CD14-positive monocyte (primary cell): ENCODE measurements around the gene PTPRD. TPM values are rescaled to one million over a fixed set of nuclear protein-coding genes. Genes with fewer than 3 reads are reported as not detected.

Experiments used
- DNase-seq, 3 donors: peaks; one replicate each; pipeline ENCODE4 v3.0.0-alpha.2; 2011 to 2022
- H2AFZ ChIP-seq: 2 replicates; pipeline ENCODE4 v1.6.0; 2012; ENCODE audit warnings: mild to moderate bottlenecking, low read depth, low read length, inconsistent platforms; ENCODE audit not compliant: insufficient read depth, poor library complexity, severe bottlenecking
- H3K27ac ChIP-seq, 2 donors: 1 replicate in 1 of 2; 2 replicates in 1 of 2; pipeline ENCODE4 v1.5.1; 2012 to 2013; ENCODE audit warnings: low read length in 2 of 2, control low read depth in 1 of 2, inconsistent platforms in 1 of 2, low read depth in 1 of 2, mild to moderate bottlenecking in 1 of 2
- H3K27me3 ChIP-seq, 2 donors: one replicate each; pipeline versions ENCODE4 v1.6.0 to v1.6.1; 2011 to 2013; ENCODE audit warnings: low read length in 2 of 2; ENCODE audit not compliant: control insufficient read depth in 2 of 2, insufficient read depth in 2 of 2
- H3K36me3 ChIP-seq, 2 donors: replicated peaks in 1 of 2; 1 replicate in 1 of 2; 2 replicates in 1 of 2; pipeline versions ENCODE4 v1.5.1 to v1.6.1; 2012 to 2013; ENCODE audit warnings: low read length in 2 of 2, control low read depth in 1 of 2, inconsistent platforms in 1 of 2, mild to moderate bottlenecking in 1 of 2; ENCODE audit not compliant: insufficient read depth in 2 of 2, control insufficient read depth in 1 of 2
- H3K4me1 ChIP-seq, 2 donors: 1 replicate in 1 of 2; 2 replicates in 1 of 2; pipeline versions ENCODE4 v1.5.1 to v1.6.1; 2012 to 2013; ENCODE audit warnings: low read length in 2 of 2, control low read depth in 1 of 2, inconsistent platforms in 1 of 2, mild to moderate bottlenecking in 1 of 2, moderate library complexity in 1 of 2; ENCODE audit not compliant: insufficient read depth in 2 of 2, control insufficient read depth in 1 of 2
- H3K4me2 ChIP-seq: replicated peaks from 2 replicates; pipeline ENCODE3; 2012; ENCODE audit warnings: low read length, moderate library complexity, mild to moderate bottlenecking; ENCODE audit not compliant: poor library complexity, severe bottlenecking; ENCODE audit errors: extremely low read depth
- H3K4me3 ChIP-seq, 3 experiments: fragments of 200-600 bp in 1 of 3; sonication (generic) in 1 of 3; replicated peaks in 1 of 3; 1 replicate in 2 of 3; 2 replicates in 1 of 3; pipeline ENCODE4 v1.5.1; 2011 to 2013; ENCODE audit warnings: low read length in 3 of 3, mild to moderate bottlenecking in 3 of 3, control low read depth in 2 of 3, low read depth in 2 of 3, inconsistent platforms in 1 of 3, moderate library complexity in 1 of 3
- H3K79me2 ChIP-seq: 2 replicates; pipeline ENCODE4 v1.6.0; 2012; ENCODE audit warnings: mild to moderate bottlenecking, control low read depth, inconsistent platforms, low read length, moderate library complexity; ENCODE audit not compliant: insufficient read depth
- H3K9ac ChIP-seq: 2 replicates; pipeline ENCODE4 v1.6.0; 2017; ENCODE audit warnings: low read length, mild to moderate bottlenecking; ENCODE audit not compliant: insufficient read depth, poor library complexity, severe bottlenecking
- H3K9me3 ChIP-seq, 2 donors: replicated peaks in 1 of 2; 1 replicate in 1 of 2; 2 replicates in 1 of 2; pipeline versions ENCODE4 v1.5.1 to v1.6.1; 2012 to 2013; ENCODE audit warnings: low read length in 2 of 2, control low read depth in 1 of 2; ENCODE audit not compliant: control insufficient read depth in 1 of 2, insufficient read depth in 1 of 2
- H4K20me1 ChIP-seq: 2 replicates; pipeline ENCODE4 v1.6.0; 2012; ENCODE audit warnings: mild to moderate bottlenecking, low read length, control low read depth, moderate library complexity; ENCODE audit not compliant: insufficient read depth
- H3K27ac Mint-ChIP-seq, 7 donors: one replicate each; pipeline ENCODE4 v1.8.0; 2020; ENCODE audit warnings: mild to moderate bottlenecking in 7 of 7, mixed read lengths in 7 of 7, moderate library complexity in 6 of 7, inconsistent platforms in 2 of 7
- H3K27me3 Mint-ChIP-seq, 3 donors: one replicate each; pipeline ENCODE4 v1.8.0; 2021 to 2022; ENCODE audit warnings: low read depth in 3 of 3, mild to moderate bottlenecking in 3 of 3, mixed read lengths in 3 of 3, moderate library complexity in 3 of 3, inconsistent platforms in 1 of 3
- H3K36me3 Mint-ChIP-seq, 2 donors: one replicate each; pipeline ENCODE4 v1.8.0; 2020; ENCODE audit warnings: mixed read lengths in 2 of 2, inconsistent platforms in 1 of 2, mild to moderate bottlenecking in 1 of 2
- H3K4me1 Mint-ChIP-seq: one replicate; pipeline ENCODE4 v1.8.0; 2020; ENCODE audit warnings: mild to moderate bottlenecking, mixed read lengths
- H3K4me3 Mint-ChIP-seq, 2 donors: one replicate each; pipeline ENCODE4 v1.8.0; 2020; ENCODE audit warnings: mild to moderate bottlenecking in 2 of 2, mixed read lengths in 2 of 2, moderate library complexity in 1 of 2
- H3K9me3 Mint-ChIP-seq, 7 donors: one replicate each; pipeline ENCODE4 v1.8.0; 2020 to 2022; ENCODE audit warnings: mixed read lengths in 7 of 7, mild to moderate bottlenecking in 6 of 7, moderate library complexity in 6 of 7, inconsistent platforms in 2 of 7
- WGBS: methylation state at CpG from one replicate; pipeline ENCODE4 v1.1.5; 2013; ENCODE audit warnings: missing lambda C conversion rate; ENCODE audit not compliant: insufficient coverage; 5-methylcytosine and 5-hydroxymethylcytosine counted together
- intact Hi-C, 2 donors: fragments of 100-400 bp; cut with micrococcal nuclease; formaldehyde crosslinking; loops; one replicate each; pipeline versions ENCODE4 v1.15.0 to v1.15.1; 2023
- polyA plus RNA-seq, 3 donors: library from polyadenylated mRNA; depleted of rRNA in 1 of 3; unstranded in 2 of 3; stranded (reverse) in 1 of 3; fragments of 300-500 nt in 2 of 3; fragments of >200 nt in 1 of 3; fragmentation: Illumina TruSeq in 2 of 3; gene quantifications; 1 replicate in 2 of 3; 2 replicates in 1 of 3; pipeline ENCODE4 v1.2.3, GENCODE V29; 2012 to 2021
- TF ChIP-seq, protein P1 (sequence below): fragments of 200-600 bp; IDR thresholded peaks from one replicate; pipeline ENCODE4 v1.8.0; 2022; ENCODE audit warnings: antibody characterized with exemption, mild to moderate bottlenecking

PTPRD gene
- polyA plus RNA-seq, 3 donors: not detected

DNA sequence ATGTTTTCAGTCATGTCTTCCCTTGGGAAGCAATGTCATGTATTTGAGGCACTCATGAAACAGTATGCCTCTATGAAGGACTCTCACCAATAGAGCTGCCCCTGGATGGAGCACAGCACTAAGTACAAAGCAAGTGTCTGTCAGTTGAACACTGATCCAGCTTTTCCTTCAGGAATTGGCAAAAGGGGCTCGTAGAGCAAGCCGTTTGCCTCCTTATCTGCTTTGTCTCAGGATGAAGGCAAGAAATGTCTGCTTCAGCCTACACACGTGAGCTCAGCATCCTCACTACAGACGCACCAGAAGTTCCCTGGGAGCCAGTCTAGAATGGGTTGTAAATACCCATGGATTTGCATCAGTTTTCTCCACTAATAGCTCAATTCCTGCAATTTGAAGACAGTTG, 2070.3 kb downstream of the PTPRD start:
- Histone ChIP-seq H3K79me2 (no peaks in the 10 kb centered on the region), H3K36me3 (no peaks in the 10 kb centered on the region), H4K20me1 (no peaks in the 10 kb centered on the region), H3K4me3 (no peak overlapping the region), H3K9ac (no peak overlapping the region), H3K4me1 (no peaks in the 10 kb centered on the region), H2AFZ (no peak overlapping the region), H3K4me2 (no peak overlapping the region), H3K9me3 (no peaks in the 10 kb centered on the region), H3K27ac (no peak overlapping the region), H3K27me3 (no peaks in the 10 kb centered on the region)
- 80% methylated on average over 2 of the region's 4 CpGs for WGBS
- H3K36me3 Mint-ChIP-seq: no peaks in the 10 kb centered on the region
- no peak for DNase-seq
- no peak overlapping the region for H3K4me3 Mint-ChIP-seq
- H3K4me1 Mint-ChIP-seq: no peaks in the 10 kb centered on the region
- TF ChIP-seq, protein P1, sequence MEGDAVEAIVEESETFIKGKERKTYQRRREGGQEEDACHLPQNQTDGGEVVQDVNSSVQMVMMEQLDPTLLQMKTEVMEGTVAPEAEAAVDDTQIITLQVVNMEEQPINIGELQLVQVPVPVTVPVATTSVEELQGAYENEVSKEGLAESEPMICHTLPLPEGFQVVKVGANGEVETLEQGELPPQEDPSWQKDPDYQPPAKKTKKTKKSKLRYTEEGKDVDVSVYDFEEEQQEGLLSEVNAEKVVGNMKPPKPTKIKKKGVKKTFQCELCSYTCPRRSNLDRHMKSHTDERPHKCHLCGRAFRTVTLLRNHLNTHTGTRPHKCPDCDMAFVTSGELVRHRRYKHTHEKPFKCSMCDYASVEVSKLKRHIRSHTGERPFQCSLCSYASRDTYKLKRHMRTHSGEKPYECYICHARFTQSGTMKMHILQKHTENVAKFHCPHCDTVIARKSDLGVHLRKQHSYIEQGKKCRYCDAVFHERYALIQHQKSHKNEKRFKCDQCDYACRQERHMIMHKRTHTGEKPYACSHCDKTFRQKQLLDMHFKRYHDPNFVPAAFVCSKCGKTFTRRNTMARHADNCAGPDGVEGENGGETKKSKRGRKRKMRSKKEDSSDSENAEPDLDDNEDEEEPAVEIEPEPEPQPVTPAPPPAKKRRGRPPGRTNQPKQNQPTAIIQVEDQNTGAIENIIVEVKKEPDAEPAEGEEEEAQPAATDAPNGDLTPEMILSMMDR: no peak
- H3K27ac Mint-ChIP-seq: no peak overlapping the region
- H3K9me3 Mint-ChIP-seq: peaks cover 0 to 3% (median 0%) of the 10 kb centered on the region in 7 donors
- H3K27me3 Mint-ChIP-seq: peaks cover 0 to 2% (median 0%) of the 10 kb centered on the region in 3 donors
- intact Hi-C loops: no loop called here

DNA sequence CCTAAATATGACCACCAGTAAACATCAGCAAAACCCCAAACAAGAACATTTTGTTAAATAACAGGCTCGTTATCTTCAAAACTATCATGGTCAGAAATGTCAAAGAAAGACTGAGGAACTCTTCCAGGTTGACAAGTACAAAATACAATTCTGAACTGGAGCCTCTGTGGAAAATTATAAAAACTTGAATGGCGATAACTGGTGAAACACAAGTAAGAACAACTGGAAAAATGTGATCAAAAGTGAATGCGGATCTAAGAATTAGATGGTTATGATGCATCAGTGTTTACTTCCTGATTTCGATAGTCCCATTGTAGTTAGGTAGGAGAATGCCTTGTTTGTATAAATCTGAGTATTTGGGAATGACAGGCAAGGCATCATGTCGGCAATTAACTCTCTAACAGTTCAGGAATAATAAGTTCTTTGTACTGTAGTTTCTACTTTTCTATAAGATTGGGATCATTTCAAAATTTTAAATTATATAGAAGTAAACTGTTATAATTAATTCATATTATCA, 2073.1 kb downstream of the PTPRD start:
- Histone ChIP-seq H3K27ac (no peak overlapping the region), H3K79me2 (no peaks in the 10 kb centered on the region), H2AFZ (no peak overlapping the region), H3K27me3 (no peaks in the 10 kb centered on the region), H3K4me1 (no peaks in the 10 kb centered on the region), H3K9ac (no peak overlapping the region), H3K4me2 (no peak overlapping the region), H3K36me3 (no peaks in the 10 kb centered on the region), H4K20me1 (no peaks in the 10 kb centered on the region), H3K9me3 (no peaks in the 10 kb centered on the region), H3K4me3 (no peak overlapping the region)
- no peak for DNase-seq
- H3K4me1 Mint-ChIP-seq: no peaks in the 10 kb centered on the region
- no peak overlapping the region for H3K27ac Mint-ChIP-seq
- H3K36me3 Mint-ChIP-seq: no peaks in the 10 kb centered on the region
- H3K27me3 Mint-ChIP-seq: no peaks in the 10 kb centered on the region
- TF ChIP-seq, protein P1: no peak
- peaks cover 0 to 3% (median 0%) of the 10 kb centered on the region in 7 donors for H3K9me3 Mint-ChIP-seq
- 92% methylated on average over 3 of the region's 5 CpGs for WGBS
- intact Hi-C loops: no loop called here
- no peak overlapping the region for H3K4me3 Mint-ChIP-seq
